Fibroblast of mammary gland (primary cell): Measurements from ENCODE around the gene MEFV.

ENCODE experiments used
- DNase-seq: peaks from one replicate; pipeline ENCODE4 v3.0.0-alpha.2; 2010; ENCODE audit warnings: low read depth
- H3K4me3 ChIP-seq: 2 replicates; pipeline ENCODE4 v1.5.1; 2011; ENCODE audit warnings: low read depth, mild to moderate bottlenecking, low read length, moderate library complexity; ENCODE audit not compliant: control insufficient read depth
- CTCF ChIP-seq: conservative IDR thresholded peaks from 2 replicates; pipeline ENCODE4 v1.5.1; 2011; ENCODE audit warnings: low read depth, low read length, inconsistent platforms; ENCODE audit not compliant: control insufficient read depth, insufficient read depth

Gene MEFV

GRCh38 chr16:3256146-3256865, at the start of gene MEFV:
Gene MEFV, minus strand, starts transcription at chr16:3256633. Its CDS starts 46 bp downstream, at chr16:3256587.
- no peak within 1 kb of the TSS for H3K4me3 ChIP-seq
- TF ChIP-seq CTCF, result no peak
- DNase-seq, result peak; percentile 43

GRCh38 chr16:3306078-3306477, 49.6 kb upstream of the MEFV start:
- DNase-seq, result no peak
- TF ChIP-seq CTCF, result no peak
- H3K4me3 ChIP-seq, result peak overlapping the region; percentile 66

GRCh38 chr16:3305109-3306068, 49.0 kb upstream of the MEFV start, which contains the start of the genes TIGD7 and ZNF75A:
Gene TIGD7, minus strand, starts transcription at chr16:3305430. Its CDS starts 4,816 bp downstream, at chr16:3300614.
Gene ZNF75A, plus strand, starts transcription at chr16:3305497. Its CDS starts 2,932 bp downstream, at chr16:3308429.
- no peak for TF ChIP-seq CTCF
- peak within 1 kb of the TSS; percentile 66 for H3K4me3 ChIP-seq
- DNase-seq, result peak; percentile 86

GRCh38 chr16:3304370-3304769, 47.9 kb upstream of the MEFV start:
- peak overlapping the region; percentile 66 for H3K4me3 ChIP-seq
- no peak for TF ChIP-seq CTCF
- DNase-seq, result peak; percentile 31

GRCh38 chr16:3295783-3296182, 39.4 kb upstream of the MEFV start:
- H3K4me3 ChIP-seq, result no peak overlapping the region
- no peak for TF ChIP-seq CTCF
- no peak for DNase-seq

- TF ChIP-seq CTCF, result no peak
- no peak for DNase-seq
- H3K4me3 ChIP-seq, result no peak overlapping the region
Measured at GRCh38 chr16:3295209-3295608, 38.8 kb upstream of the MEFV start.
